GM23338 (cell line): ENCODE results near the gene LITAF.

Experiments used
- CREB1 ChIP-seq: fragments of 250-450 bp; sonication (Bioruptor Pico); IDR thresholded peaks from 2 replicates; pipeline ENCODE4 v1.5.0; 2020; ENCODE audit warnings: low read depth, mild to moderate bottlenecking, moderate library complexity
- CTCF ChIP-seq, 2 experiments: fragments of 200-600 bp in 1 of 2; sonication (generic) in 1 of 2; conservative IDR thresholded peaks; 2 replicates each; pipeline versions ENCODE4 v1.5.1 to v1.6.1; 2016 to 2017; ENCODE audit warnings: antibody characterized with exemption in 2 of 2, low read depth in 2 of 2, mild to moderate bottlenecking in 2 of 2, moderate library complexity in 1 of 2
- EZH2 ChIP-seq: fragments of 200-600 bp; sonication (generic); IDR thresholded peaks from one replicate; pipeline ENCODE4 v1.8.0; 2017; ENCODE audit warnings: antibody characterized with exemption, mild to moderate bottlenecking, low read depth; ENCODE audit not compliant: unreplicated experiment
- EZH2phosphoT487 ChIP-seq: fragments of 200-600 bp; sonication (generic); IDR thresholded peaks from one replicate; pipeline ENCODE4 v1.8.1; 2018; ENCODE audit warnings: antibody characterized with exemption; ENCODE audit not compliant: unreplicated experiment
- POLR2AphosphoS5 ChIP-seq: IDR thresholded peaks from 2 replicates; pipeline ENCODE4 v1.6.1; 2016; ENCODE audit warnings: antibody characterized with exemption, low read depth

GRCh38 chr16:11562411-11562810 lies 24.3 kb downstream of the LITAF start:
- no peak for TF ChIP-seq CTCF (conservative IDR thresholded peaks at IDR 0.05; ENCODE audit: low read depth in 2 of 2)
- TF ChIP-seq EZH2phosphoT487, result no peak
- TF ChIP-seq POLR2AphosphoS5, result no peak
- TF ChIP-seq EZH2, result no peak
- no peak for TF ChIP-seq CREB1
